Measurements from ENCODE around the gene GOT2. TPM values are rescaled to one million over a fixed set of nuclear protein-coding genes. Genes with fewer than 3 reads are reported as not detected.
A peak's percentile ranks its signal among the peaks of the same experiment; 100 is the strongest.

Gene GOT2
- total and polyA plus RNA-seq, 12 donors = 154 to 658 (median 544) TPM

GRCh38 chr16:58678269-58678668 lies 55.8 kb downstream of the GOT2 start:
- Histone ChIP-seq H3K4me1 (peaks cover 0 to 31% (median 11%) of the 10 kb centered on the region in 9 donors), H3K36me3 (peaks cover 0 to 81% (median 30%) of the 10 kb centered on the region in 9 donors), H3K27ac (peak overlapping the region in 1 of 10 donors; percentile 2), H3K9me3 (no peaks in the 10 kb centered on the region), H3K27me3 (no peaks in the 10 kb centered on the region), H3K4me3 (no peak overlapping the region)
- DNase-seq (no peak), ATAC-seq (peak in 1 of 8 donors; percentile 25)
- intact Hi-C loops (cut with DNase I) = loop anchor here in 9 of 10 donors (1.0 to 5.0 kb wide), 5 partner anchors 74 to 79 kb away; no protein-coding TSS in a partner anchor
- TF ChIP-seq, protein P1, sequence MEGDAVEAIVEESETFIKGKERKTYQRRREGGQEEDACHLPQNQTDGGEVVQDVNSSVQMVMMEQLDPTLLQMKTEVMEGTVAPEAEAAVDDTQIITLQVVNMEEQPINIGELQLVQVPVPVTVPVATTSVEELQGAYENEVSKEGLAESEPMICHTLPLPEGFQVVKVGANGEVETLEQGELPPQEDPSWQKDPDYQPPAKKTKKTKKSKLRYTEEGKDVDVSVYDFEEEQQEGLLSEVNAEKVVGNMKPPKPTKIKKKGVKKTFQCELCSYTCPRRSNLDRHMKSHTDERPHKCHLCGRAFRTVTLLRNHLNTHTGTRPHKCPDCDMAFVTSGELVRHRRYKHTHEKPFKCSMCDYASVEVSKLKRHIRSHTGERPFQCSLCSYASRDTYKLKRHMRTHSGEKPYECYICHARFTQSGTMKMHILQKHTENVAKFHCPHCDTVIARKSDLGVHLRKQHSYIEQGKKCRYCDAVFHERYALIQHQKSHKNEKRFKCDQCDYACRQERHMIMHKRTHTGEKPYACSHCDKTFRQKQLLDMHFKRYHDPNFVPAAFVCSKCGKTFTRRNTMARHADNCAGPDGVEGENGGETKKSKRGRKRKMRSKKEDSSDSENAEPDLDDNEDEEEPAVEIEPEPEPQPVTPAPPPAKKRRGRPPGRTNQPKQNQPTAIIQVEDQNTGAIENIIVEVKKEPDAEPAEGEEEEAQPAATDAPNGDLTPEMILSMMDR (IDR thresholded peaks at IDR 0.05) = no peak
- WGBS, 2 donors = 95 to 99% methylated on average over 4 of the region's 4 CpGs

- peaks cover 0 to 7% (median 0%) of the 10 kb centered on the region in 9 donors for H3K4me1 ChIP-seq
- 95 to 98% methylated on average over 18 of the region's 18 CpGs for WGBS, 2 donors
- peak in 2 of 8 donors; percentile 8 to 21 for ATAC-seq
Observed at GRCh38 chr16:58670946-58671583, 63.1 kb downstream of the GOT2 start.

GRCh38 chr16:58670177-58670576 lies 63.9 kb downstream of the GOT2 start:
- Histone ChIP-seq H3K27me3 (no peaks in the 10 kb centered on the region), H3K36me3 (peaks cover 0 to 92% (median 42%) of the 10 kb centered on the region in 9 donors), H3K27ac (no peak overlapping the region), H3K4me3 (no peak overlapping the region), H3K9me3 (no peaks in the 10 kb centered on the region), H3K4me1 (peaks cover 0 to 7% (median 0%) of the 10 kb centered on the region in 9 donors)
- ATAC-seq = no peak
- intact Hi-C loops (cut with DNase I) = no loop called here
- TF ChIP-seq, protein P1 (IDR thresholded peaks at IDR 0.05) = no peak
- DNase-seq = no peak

More at GRCh38 chr16:58670946-58671583, 63.1 kb downstream of the GOT2 start:
- no peak overlapping the region for H3K4me3 ChIP-seq
- peaks cover 0 to 97% (median 46%) of the 10 kb centered on the region in 9 donors for H3K36me3 ChIP-seq
- DNase-seq = no peak
- no peak overlapping the region for H3K27ac ChIP-seq
- TF ChIP-seq, protein P1 (IDR thresholded peaks at IDR 0.05) = no peak
- intact Hi-C loops (cut with DNase I) = no loop called here
- H3K9me3 ChIP-seq = no peaks in the 10 kb centered on the region
- H3K27me3 ChIP-seq = no peaks in the 10 kb centered on the region

- intact Hi-C loops (cut with DNase I) = loop anchor here in 3 of 10 donors (10.0 kb wide), 1 partner anchor 330 kb away; no protein-coding TSS in a partner anchor
- no peaks in the 10 kb centered on the region for H3K9me3 ChIP-seq
- H3K27me3 ChIP-seq = no peaks in the 10 kb centered on the region
- peaks cover 0 to 44% (median 21%) of the 10 kb centered on the region in 9 donors for H3K36me3 ChIP-seq
- no peak overlapping the region for H3K27ac ChIP-seq
- ATAC-seq (peak in 2 of 8 donors; percentile 5 to 12), DNase-seq (no peak)
- WGBS, 2 donors = 78 to 80% methylated on average over 8 of the region's 8 CpGs
- TF ChIP-seq, protein P1 (IDR thresholded peaks at IDR 0.05) = no peak
- peaks cover 0 to 8% (median 0%) of the 10 kb centered on the region in 9 donors for H3K4me1 ChIP-seq
- no peak overlapping the region for H3K4me3 ChIP-seq
Observed at GRCh38 chr16:58665200-58665599, 68.9 kb downstream of the GOT2 start.
